ENCODE measurements around the gene ADPGK. TPM values are rescaled to one million over a fixed set of nuclear protein-coding genes. Genes with fewer than 3 reads are reported as not detected.

ADPGK gene
- total RNA-seq, 1 experiment from 2014 or later: 54.8 TPM

GRCh38 chr15:72826611-72827010 lies 43.1 kb upstream of the ADPGK start:
- no peaks in the 10 kb centered on the region for H3K9me3 ChIP-seq (ENCODE audit: control insufficient read depth, low read depth, low read length)
- H4K5ac ChIP-seq (ENCODE audit: insufficient read length, low read depth, low read length): no peak overlapping the region
- H3K4me2 ChIP-seq (ENCODE audit: insufficient read depth, insufficient read length, low read length): no peak overlapping the region
- H3K18ac ChIP-seq (ENCODE audit: insufficient read length, low read depth, low read length): no peak overlapping the region
- H4K91ac ChIP-seq (ENCODE audit: insufficient read length, low read depth, low read length): no peak overlapping the region
- H3K36me3 Mint-ChIP-seq (ENCODE audit: insufficient read depth in 1 of 3, low read depth in 3 of 3): peaks cover 0 to 6% (median 0%) of the 10 kb centered on the region in 3 experiments; a peak in 2 of 7 replicates
- H2BK5ac ChIP-seq (ENCODE audit: insufficient read length, low read length): no peak overlapping the region
- H3K79me1 ChIP-seq (ENCODE audit: insufficient read depth, low read depth, low read length, poor library complexity, severe bottlenecking): no peaks in the 10 kb centered on the region
- no peaks in the 10 kb centered on the region for H3K23me2 ChIP-seq (ENCODE audit: insufficient read length, low read depth, low read length, poor library complexity, severe bottlenecking)
- no peak overlapping the region for H3K23ac ChIP-seq (ENCODE audit: insufficient read length, low read depth, low read length)
- peaks cover 4 to 5% of the 10 kb centered on the region in 2 experiments; a peak in 4 of 5 replicates for H3K9me3 Mint-ChIP-seq
- H3K4me1 ChIP-seq (ENCODE audit: insufficient read depth, low read length): no peaks in the 10 kb centered on the region
- no peak overlapping the region for H3K9ac ChIP-seq (ENCODE audit: extremely low read depth, insufficient read length, low read length)
- H3K27me3 ChIP-seq (ENCODE audit: insufficient read depth, low read length): no peaks in the 10 kb centered on the region
- no peak overlapping the region for H3K14ac ChIP-seq (ENCODE audit: insufficient read depth, low read length)
- TF ChIP-seq CTCF (conservative IDR thresholded peaks at IDR 0.05): no peak
- H3K56ac ChIP-seq (ENCODE audit: insufficient read length, low read depth, low read length): no peak overlapping the region
- no peak overlapping the region for H2BK12ac ChIP-seq (ENCODE audit: insufficient read length, low read depth, low read length)
- peaks cover under 1 to 4% of the 10 kb centered on the region in 2 experiments; a peak in 3 of 4 replicates for H3K4me1 Mint-ChIP-seq
- no peak overlapping the region for H2BK120ac ChIP-seq (ENCODE audit: low read depth, low read length, poor library complexity, severe bottlenecking)
- no peak overlapping the region for H3K27ac ChIP-seq (ENCODE audit: insufficient read length, low read depth, low read length)
- H3K4me3 Mint-ChIP-seq: no peak overlapping the region
- no peak overlapping the region for H2BK20ac ChIP-seq (ENCODE audit: low read depth, low read length, poor library complexity, severe bottlenecking)
- no peak for DNase-seq
- H2AFZ ChIP-seq (ENCODE audit: low read length): no peak overlapping the region
- no peak overlapping the region for H3K4ac ChIP-seq (ENCODE audit: low read depth, low read length)
- no peaks in the 10 kb centered on the region for H4K20me1 ChIP-seq (ENCODE audit: control insufficient read depth, insufficient read depth, insufficient read length)
- no peaks in the 10 kb centered on the region; the same call in 1 of the 2 replicates for H3K27me3 Mint-ChIP-seq (ENCODE audit: low read depth)
- no peak overlapping the region for H3T11ph ChIP-seq (ENCODE audit: low read length)
- no peak overlapping the region for H2BK15ac ChIP-seq (ENCODE audit: low read depth, low read length)
- no peak overlapping the region for H3K27ac Mint-ChIP-seq
- H4K8ac ChIP-seq (replicated peaks; ENCODE audit: insufficient read length, low read depth, low read length): no peak overlapping the region
- no peak overlapping the region for H2AK5ac ChIP-seq (ENCODE audit: insufficient read length, low read length)
- H3K79me2 ChIP-seq (ENCODE audit: insufficient read depth, low read length): no peaks in the 10 kb centered on the region
- WGBS (ENCODE audit: extremely low coverage, insufficient read length, low lambda C conversion rate): no CpG with 5 or more reads among the region's 9 CpGs
